Medulla oblongata (tissue), 1 donor: ENCODE data around the gene MAP2K5.
"Not testable (repeated sequence)": the region's sequence is repeated elsewhere in the genome, so short reads cannot be mapped to it uniquely, and the experiment has no call there.

Experiments
- DNase-seq: peaks from one replicate; pipeline ENCODE4 v3.0.0-alpha.2; 2015; ENCODE audit errors: extremely low spot score

Gene MAP2K5

DNA sequence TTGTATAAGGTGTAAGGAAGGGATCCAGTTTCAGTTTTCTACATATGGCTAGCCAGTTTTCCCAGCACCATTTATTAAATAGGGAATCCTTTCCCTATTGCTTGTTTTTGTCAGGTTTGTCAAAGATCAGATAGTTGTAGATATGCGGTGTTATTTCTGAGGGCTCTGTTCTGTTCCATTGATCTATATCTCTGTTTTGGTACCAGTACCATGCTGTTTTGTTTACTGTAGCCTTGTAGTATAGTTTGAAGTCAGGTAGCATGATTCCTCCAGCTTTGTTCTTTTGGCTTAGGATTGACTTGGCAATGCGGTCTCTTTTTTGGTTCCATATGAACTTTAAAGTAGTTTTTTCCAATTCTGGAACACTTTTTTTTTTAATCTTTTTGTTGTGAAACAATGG, 130.3 kb downstream of the MAP2K5 start:
- not testable (repeated sequence) for DNase-seq

DNA sequence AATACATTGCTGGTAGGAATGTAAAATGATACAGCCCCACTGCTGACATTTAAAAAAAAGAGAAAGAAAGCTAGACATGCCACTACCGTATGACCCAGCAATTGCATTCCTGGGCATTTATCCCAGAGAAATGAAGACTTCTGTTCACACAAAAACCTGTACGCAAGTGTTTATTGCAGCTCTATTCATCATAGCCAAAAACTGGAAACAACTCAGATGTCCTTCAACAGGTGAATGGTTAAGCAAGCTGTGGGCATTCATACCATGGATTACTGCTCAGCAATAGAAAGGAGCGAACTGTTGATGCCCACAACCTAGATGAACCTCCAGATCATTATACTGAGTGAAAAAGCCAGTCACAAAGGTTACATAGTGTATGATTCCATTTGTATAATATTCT, 132.5 kb downstream of the MAP2K5 start:
- no peak for DNase-seq

DNA sequence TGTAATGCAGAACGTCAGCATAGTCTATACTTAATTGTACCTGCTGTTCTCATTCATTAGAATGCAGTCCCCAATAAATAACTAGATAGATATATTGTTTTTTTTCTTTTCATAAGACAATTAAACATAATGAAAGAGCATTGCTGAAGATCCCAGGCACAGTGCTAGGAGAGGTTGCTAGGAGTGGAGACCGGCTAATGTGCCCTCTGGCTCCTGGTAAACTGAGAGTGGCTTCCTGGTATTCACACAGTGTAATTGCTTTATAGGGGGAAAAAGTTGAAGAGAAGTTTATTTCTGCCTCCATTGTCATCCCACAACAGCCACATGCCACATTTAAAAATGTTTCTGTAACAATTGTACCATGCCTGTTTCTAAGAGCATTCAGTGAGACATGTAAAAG, 135.6 kb downstream of the MAP2K5 start:
- DNase-seq, result no peak

DNA sequence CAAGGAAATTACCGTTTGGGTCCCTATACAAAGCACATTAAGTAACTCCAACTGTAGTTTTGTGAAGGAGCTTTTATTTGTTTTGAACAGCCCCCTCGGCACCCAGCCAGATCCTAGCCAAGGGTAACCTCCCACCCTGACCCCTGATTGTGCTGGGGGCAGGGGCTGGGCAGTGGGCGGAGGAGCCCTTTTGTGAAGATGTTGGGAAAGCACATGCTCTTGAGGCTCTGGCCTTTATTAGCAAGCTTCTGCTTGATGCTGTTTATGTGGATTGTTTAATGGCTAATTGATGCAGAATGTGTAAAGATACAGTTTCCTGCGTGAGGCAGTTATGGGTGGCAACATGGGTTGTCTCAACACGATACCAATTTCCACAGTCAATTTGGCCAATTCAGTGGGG, 136.5 kb downstream of the MAP2K5 start:
- no peak for DNase-seq

DNA sequence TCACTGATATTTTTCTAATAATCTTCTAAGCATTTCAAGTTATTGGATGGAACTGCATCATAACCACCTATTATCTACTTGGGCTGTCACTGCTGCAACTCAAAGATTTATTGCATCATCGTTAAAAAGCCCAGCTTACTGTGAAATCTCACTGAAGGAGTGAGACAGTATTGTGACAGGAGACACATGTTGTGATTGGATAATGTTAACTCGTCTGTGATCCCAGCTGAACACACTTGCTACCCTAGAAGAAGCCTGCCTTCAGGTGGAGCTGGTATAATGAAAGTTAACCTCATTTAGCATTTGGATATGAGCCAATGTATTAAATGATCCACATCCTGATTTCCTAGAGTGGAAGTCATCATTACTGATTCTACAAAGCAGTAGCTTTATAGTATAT, 138.1 kb downstream of the MAP2K5 start:
- DNase-seq, result no peak

DNA sequence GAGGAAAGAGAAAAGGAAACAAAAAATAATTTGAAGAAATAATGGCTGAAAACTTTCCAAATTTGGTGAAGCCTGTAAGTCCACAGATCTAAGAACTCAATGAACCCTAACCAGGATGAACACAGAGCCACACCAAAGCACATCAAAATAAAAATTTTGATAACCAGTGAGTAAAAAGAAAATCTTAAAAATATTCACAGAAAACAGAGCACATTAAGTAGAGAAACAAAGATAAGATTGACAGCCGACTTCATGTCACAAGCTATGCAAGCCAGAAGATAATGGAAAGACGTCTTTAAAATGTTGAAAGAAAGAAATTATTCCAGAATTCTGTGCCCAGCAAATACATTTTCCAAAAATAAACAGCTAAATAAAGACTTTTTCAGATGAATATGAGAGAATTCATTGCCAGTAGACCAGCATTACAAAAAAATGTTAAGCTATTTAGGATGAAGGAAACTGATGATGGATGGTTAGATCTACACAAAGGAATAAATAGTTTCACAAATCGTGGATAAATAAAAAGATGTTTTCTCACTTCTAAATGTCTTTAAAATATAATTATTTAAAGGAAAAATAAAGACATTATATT, 142.6 kb downstream of the MAP2K5 start:
- DNase-seq, result no peak

DNA sequence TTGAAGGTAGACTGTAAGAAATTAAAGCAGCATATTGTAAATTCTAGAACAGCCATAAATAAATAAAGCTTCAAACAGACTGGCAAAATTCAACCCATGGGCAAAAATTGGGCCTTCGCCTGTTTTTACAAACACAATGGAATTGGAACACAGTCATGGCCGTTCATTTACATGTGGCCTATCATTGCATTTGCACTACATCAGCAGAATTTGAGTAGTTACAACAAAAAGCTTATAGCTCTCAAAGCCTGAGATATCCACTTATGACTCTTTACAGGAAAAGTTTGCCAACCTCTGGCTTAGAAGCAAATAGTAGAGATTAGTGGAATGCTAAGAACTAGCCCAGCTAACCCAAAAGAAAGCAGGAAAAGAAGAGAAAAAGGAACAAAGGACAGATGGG, 143.2 kb downstream of the MAP2K5 start:
- DNase-seq, result no peak

DNA sequence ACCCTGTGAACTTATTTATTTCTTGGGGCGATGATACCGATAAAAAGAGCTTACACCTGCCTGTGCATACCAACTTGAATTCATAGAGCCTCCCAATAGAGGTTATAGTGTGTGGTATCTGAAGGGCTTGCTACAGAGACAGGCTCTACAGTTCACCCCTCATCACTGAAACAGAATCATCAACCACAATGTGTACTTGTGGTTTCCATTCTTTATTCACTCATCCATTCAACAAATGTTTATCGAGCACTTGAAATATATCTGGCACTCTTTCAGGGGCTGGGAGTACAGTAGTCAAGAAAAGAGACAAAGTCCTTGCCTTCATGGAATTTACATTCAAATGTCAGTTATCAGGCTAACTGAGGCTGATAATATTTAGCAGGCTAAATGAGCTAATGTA, 148.4 kb downstream of the MAP2K5 start:
- DNase-seq, result no peak

DNA sequence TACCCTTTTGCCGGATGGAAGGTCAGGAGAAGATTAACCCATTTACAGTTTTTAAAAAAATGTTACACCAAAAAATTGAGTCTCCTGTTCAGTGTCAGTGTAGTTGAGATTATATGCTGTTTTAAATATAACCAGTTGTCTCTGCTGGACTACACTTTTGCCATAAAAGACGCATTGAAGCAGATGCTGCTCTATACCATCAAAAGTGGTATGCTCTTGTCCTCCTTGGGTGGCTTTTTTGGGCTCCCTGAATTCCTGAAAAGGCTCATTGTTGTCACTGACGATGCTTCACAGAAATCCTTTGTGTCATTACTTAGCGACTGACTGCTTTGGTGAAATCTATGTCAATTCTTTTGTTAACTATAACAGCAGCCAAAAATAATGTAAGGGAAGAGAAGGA, 148.9 kb downstream of the MAP2K5 start:
- peak; percentile 68 for DNase-seq

DNA sequence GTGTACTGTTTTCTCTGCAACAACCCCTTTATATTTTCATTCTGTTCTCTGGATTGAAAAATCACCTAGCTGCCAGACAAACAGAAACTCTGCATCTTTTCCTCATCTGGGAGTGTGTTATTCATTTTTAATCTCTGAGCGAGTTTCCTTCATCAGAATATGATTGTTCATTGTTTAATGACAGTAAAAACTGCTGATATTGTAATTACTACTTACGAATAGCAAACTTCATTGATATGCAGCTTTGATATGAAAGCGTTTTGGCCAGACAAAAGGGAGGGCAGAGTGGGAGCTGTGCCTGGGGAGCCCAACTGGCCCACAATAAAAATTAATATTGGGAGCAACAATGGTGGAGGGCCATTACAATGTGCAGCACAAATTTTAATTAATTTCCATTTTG, 150.1 kb downstream of the MAP2K5 start:
- no peak for DNase-seq

DNA sequence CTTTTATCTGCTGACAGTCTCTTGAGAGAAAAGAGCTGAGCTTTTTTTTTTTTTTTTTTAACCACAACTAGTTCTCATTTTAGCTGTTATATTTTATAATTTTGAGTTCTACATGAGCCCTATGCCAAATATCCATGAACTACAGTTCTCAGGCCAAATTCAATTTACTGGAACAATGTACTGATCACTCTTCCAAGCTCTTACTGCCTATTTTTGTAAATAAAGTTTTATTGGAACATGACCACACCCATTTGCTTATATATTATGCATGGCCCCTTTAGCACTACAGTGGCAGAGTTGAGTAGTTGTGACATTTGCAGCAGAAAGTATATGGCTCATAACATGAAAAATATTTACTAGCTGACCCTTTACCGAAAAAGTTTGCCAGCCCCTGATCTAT, 153.6 kb downstream of the MAP2K5 start:
- no peak for DNase-seq

DNA sequence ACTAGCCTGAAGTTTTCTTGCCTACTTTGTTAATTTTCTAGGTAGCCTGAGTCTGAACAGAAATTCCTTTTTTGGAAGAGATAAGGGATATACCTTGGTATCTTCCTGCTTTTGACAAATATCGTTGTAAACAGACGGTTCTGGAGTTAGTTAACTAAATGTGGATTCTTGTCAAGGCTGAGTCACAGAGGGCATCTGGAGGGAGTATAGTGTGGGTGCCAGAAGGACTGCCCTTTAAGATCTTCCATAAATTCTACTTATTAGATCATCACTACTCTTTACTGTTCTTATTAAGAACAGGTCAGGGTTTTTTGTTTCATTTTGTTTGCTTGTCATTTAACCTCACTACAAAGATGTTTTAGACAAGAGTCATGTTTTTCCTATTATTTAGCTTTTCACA, 157.5 kb downstream of the MAP2K5 start:
- no peak for DNase-seq

DNA sequence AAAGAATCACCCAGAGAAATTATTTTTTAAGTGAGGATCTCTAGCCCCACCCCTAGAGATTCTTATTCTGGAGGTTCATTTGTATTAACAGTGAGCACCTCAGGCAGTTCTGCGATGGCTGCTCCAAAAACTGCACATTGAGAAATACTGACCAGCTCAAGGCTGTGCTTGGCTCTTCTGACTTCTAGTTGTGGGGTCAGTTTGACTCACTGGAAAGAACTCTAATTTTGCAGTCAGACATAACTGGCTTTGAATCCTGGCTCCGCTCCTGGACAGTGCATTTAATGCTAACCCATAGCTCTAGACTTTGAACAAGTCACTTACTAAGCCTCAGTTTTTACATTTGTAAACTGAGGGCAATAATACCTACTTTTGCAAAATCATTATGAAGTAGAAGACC, 159.2 kb downstream of the MAP2K5 start:
- DNase-seq, result no peak

DNA sequence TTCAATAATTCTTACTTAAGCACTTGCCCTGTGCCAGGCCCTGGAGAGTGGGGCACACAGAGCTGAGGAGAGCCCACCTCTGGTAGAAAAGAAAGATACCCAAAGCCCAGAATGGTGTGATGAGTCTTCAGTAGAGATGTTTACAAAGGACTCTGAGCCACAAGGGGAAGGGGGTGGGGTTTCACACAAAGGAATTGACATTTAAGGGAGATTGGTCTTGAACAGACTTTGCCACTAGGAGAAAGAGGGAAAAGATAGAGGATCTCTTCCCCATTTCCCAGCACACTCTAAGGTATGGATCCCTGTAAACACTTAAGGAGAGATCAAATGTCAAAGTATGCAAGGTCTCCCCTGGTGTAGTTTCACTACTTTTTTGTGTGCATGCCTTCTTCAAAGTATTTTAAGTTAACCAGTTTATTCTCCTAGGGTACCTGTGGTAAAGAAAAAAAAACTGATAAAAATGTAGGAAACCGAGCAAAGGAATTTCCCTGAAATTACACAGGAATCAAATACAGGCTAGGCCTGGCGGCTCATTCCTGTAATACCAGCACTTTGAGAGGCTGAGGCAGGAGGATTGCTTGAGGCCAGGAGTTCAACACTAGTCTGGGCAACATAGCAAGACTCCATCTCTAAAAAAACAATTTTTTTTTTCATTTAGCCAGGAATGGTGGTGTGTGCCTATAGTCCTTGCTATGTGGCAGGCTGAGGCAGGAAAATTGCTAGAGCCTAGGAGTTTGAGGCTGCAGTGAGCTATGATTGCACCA, 165.2 kb downstream of the MAP2K5 start:
- no peak for DNase-seq

DNA sequence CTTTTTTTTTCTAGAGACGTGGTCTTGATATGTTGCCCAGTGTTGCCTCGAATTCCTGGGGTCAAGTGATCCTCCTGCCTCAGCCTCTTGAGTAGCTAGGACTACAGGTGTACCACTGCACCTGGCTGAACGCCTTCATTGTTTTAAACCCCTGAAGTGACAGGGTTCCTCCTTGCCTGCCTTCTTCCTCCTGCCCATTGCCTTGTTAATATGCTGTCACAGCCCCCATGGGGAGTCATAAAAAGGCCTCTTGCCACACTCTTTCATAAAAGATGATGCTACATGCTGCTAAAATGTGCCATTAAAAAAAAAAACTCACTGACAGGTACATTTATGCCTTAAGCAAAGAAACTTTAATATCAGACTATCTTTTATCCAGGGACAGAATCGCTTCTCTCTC, 166.0 kb downstream of the MAP2K5 start:
- no peak for DNase-seq

DNA sequence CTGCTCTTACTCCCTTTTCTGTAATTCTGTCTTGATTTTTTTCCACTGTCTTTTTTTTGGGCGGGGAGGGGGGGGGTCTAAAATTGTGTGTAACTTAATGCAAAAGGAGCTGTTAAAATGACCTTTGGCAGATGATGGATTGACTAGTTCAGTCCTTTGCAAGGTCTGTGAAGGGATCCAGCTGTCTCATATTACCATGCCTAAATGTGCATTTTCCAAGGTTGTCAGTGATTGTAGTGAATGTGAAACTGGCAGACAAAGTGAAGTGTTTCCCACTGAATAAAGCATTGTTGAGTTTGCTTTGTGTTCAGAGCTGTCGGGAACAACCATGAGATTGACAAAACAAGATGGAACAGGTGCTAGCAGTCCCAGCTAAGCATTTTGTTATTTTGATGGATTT, 172.7 kb downstream of the MAP2K5 start:
- peak; percentile 71 for DNase-seq

DNA sequence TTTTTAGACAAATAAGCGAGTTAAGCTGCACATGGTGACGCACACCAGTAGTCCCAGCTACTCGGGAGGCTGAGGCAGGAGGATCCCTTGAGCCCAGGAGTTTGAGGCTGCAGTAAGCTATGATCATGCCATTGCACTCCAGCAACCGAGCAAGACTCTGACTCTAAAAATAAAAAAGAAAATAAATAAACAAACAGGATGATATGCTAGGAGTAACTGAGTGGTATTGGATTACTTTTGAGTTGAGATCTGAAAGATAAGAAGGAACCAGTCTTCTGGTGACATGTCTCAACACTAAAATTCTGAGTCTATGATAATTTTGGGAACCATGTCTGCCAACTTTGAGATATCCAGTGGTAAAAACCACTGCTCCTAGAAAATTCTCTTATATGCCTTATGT, 173.7 kb downstream of the MAP2K5 start:
- DNase-seq, result no peak

DNA sequence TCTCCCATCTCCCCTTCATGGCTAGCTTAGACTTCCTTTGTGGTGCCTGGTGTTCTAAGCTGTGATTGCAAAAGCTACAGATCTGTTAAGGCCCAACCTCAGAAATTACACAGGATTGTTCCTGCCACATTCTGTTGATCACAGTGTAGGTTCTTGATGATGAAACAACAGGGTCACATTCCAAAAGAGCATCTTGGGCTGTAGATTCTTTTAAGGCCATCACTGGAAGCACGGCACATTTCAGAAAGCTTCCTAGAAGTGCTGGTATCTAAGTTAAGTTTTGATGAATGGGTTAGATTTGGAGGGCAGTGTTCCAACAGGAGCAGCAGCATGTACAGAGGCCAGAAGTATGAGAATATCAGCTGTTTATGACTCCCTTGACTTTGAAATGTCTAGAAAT, 175.3 kb downstream of the MAP2K5 start:
- DNase-seq, result no peak

DNA sequence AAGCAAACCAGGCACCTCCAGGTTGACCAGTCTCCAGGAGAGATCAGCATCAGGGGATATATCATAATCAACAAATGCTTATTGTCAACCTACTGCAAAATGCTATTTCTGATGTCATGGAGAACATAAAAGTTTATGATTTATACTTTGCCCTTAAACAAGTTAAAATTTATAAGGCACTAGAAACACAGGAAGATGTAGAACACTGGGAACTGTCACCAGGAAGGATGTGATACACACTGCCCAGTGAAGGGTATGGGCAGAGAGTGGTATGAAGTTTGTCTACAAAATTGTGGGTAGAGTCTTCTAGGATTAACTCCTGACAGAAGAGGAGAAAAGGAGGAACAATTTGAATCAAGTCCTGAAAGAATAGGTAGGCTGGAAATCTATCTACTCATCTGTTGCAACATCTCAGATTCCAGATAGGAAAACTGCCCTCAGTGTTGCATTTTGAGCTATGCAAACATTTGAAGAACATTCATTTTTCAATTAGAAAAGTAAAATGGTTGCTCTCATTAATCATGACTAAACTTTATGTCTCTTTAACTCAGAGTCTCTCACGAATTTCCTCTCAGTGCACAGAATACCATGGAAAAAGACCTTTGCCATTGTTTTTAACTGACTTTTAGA, 176.9 kb downstream of the MAP2K5 start:
- DNase-seq, result no peak

DNA sequence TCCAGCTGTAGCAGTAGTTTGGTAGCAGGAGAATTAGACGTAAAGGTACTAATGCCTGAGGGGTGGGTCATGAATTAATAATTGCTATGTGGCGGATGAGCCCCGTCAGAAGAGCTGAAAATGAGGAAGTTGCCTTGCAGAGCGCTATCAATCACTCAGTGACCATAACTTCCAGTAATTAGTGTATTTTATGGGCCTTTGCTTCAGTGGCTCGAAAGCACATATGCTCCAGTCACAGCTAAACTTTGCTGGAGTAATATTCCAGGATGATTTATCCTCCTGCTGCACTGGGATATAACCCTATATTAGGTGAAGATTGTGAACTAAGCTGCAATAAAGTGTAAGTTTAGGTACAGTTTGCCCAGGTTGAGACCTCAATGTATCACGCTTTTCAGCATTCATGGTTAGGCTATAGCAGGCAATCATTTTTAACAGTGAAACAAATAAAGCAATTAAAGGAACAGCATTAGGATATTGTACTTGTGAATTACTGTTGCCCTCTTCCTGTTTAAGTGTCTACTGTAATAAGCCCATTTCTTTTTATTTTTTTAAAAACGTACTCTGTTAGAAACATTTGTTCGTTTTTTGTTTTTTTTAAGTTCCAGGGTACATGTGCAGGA, 178.2 kb downstream of the MAP2K5 start:
- no peak for DNase-seq

DNA sequence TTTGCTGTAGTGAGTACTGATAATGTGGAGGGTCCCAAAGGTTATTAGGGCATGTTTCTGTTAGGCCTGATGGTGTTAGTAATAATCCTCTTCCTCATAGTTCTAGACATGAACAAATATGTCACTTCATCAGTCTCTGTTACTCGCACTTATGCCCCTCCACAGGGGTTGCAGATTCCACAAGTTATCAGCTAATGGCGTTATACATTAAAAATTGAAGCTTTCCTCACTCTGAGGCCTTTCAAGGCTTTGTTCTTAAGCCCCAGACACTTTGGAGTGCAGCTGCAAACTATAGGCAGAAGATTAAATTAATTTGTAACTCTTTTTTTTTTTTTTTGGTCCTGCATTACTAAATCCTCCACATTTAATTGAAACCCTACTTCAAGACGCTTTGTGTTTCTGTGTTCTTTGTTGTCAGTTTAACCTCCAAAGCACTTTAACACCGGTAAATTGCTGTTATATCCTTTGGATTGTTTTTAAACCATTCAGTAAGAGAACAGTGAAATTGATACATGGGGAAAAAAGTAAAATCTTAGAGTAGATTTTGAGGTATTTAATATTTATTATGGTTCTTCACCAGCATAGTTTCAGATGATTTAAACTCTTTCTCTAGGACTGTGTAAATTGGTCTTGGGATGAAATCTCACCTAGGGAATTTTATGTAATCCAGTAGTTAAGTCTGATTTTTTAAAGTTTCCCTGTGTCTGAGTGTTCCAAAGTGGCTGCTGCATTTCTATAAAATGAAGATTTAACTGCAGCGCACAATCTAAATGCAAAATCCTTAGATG, 179.7 kb downstream of the MAP2K5 start:
- DNase-seq, result no peak
